Hepatocyte (in vitro differentiated cells): ENCODE data around the gene CRYBA4.

ENCODE experiments used
- EZH2 ChIP-seq: fragments of 200-600 bp; sonication (generic); IDR thresholded peaks from 2 replicates; pipeline ENCODE4 v1.6.1; 2016; ENCODE audit warnings: antibody characterized with exemption, mild to moderate bottlenecking, borderline replicate concordance
- EZH2phosphoT487 ChIP-seq: fragments of 200-600 bp; sonication (generic); IDR thresholded peaks from one replicate; pipeline ENCODE4 v1.6.1; 2018; ENCODE audit warnings: antibody characterized with exemption, mild to moderate bottlenecking, low read depth, moderate library complexity; ENCODE audit not compliant: unreplicated experiment, severe bottlenecking
- TF ChIP-seq, protein P1 (sequence below): fragments of 200-600 bp; sonication (generic); IDR thresholded peaks from 2 replicates; pipeline ENCODE4 v1.5.1; 2016; ENCODE audit warnings: antibody characterized with exemption, mild to moderate bottlenecking; ENCODE audit not compliant: poor library complexity

DNA sequence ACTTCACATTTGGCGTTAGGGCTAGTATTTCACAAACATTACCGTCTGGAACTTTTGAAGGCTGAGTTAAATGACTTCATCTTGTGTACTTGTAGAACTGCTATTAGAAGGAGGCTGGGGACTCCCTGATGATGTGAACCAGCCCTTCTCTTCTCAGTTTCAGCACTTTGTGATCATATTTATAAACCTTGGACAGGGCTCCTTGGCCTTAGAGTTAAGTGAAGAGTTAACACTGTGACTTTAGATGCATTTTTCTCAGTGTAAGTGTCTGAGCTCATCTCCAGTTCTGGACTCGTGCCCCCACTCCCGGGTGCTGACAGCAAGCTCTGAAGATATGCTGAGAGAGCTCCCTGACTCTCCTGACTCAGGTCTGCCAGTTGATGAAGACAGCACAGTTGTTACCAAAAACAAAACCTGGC lies 44.1 kb downstream of the CRYBA4 start:
- TF ChIP-seq, protein P1, sequence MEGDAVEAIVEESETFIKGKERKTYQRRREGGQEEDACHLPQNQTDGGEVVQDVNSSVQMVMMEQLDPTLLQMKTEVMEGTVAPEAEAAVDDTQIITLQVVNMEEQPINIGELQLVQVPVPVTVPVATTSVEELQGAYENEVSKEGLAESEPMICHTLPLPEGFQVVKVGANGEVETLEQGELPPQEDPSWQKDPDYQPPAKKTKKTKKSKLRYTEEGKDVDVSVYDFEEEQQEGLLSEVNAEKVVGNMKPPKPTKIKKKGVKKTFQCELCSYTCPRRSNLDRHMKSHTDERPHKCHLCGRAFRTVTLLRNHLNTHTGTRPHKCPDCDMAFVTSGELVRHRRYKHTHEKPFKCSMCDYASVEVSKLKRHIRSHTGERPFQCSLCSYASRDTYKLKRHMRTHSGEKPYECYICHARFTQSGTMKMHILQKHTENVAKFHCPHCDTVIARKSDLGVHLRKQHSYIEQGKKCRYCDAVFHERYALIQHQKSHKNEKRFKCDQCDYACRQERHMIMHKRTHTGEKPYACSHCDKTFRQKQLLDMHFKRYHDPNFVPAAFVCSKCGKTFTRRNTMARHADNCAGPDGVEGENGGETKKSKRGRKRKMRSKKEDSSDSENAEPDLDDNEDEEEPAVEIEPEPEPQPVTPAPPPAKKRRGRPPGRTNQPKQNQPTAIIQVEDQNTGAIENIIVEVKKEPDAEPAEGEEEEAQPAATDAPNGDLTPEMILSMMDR = no peak
- TF ChIP-seq EZH2 = no peak
- no peak for TF ChIP-seq EZH2phosphoT487
